Measurements from ENCODE around the gene LRRD1.

Gene LRRD1

DNA sequence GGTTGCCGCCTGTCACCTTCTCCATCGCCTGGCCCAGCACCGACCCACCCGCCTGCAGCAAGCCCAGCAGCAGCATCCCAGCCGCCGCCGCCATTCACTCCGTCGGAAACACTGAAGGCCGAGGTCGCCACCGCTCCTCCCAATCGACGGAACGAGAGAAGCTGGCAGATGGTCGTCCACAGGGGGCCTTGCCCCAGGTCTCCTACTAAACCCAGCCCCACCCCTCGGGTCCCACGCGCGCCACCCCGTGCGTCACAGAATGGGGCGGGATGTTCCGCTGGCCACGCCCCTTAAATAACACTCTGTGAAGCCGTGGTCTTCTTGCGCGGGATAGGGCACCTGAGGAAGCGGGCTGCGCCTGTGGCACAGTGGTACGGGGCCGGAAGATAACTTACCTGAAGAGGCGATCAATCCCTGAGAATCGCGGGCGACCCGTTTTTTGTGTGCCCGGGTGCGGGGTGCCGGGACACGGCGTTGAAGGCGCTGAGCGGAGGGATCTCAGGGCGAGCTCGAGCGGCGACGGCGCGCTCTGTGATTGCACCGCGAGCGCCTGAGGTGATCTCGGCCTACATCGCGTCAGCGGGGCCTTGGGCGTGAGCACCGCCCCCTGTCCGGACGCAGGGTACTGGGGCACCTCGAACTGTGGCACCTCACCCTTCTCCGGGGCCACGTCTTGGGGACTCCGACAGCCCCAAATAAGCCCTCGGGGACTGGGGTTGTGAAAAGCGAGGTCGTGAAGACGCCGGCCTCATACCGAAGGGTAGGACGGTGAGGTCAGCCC is 44.5 kb downstream of the LRRD1 start, which contains the start of gene CYP51A1:
CYP51A1 (minus strand) TSS at position 207 of the 781 bp plus-strand sequence; CDS start at position 94, 113 bp downstream.
- peak; percentile 85 for DNase-seq (ENCODE audit: extremely low spot score)

DNA sequence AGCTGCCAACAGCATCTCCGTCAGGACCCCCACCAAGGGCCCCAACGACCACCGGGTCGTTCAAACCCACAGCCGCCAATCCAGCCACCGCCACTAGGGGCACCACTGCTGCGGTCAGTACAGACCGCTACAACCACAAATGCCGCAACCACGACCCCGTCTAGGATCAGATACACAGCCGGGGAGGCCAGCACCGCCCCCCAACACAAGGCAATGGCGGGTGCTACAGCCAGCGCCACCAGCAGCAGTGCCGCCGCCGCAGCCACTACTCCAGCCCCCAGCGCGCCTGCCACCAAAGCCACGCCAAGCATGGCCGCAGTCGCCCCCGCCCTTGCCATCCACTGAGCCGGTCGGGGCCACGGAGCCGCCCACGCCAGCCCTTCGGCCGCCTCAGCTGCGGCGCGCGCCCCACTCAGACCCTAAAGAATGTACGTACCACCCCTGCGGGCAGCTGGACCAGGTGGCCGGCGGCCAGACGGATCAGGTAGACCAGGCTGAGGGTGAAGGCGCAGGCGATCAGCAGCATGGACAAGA is 45.1 kb downstream of the LRRD1 start:
- ChIA-PET POLR2A (interaction anchor here (0.7 to 2.4 kb wide), 8 partner anchors 9 to 314 kb away, joined by 3 to 13 read pairs (median 4); partner anchors contain the start of genes AKAP9, ANKIB1, GATAD1 and KRIT1), CTCF (interaction anchor here (0.7 kb wide), 2 partner anchors 8 to 9 kb away, joined by 3 read pairs; no protein-coding TSS in a partner anchor)
- peak; percentile 70 for DNase-seq (ENCODE audit: extremely low spot score)
- TF ChIP-seq TARDBP (IDR thresholded peaks at IDR 0.05) (peak; percentile 50), ELF4 (IDR thresholded peaks at IDR 0.05) (no peak), ARNT (IDR thresholded peaks at IDR 0.05) (no peak)

More for the DNA sequence above, 44.5 kb downstream of the LRRD1 start, which contains the start of gene CYP51A1:
- CTCF ChIA-PET = interaction anchor here (0.6 to 0.7 kb wide), 3 partner anchors 9 to 313 kb away, joined by 3 read pairs; partner anchors contain the start of gene GATAD1
- POLR2A ChIA-PET = interaction anchor here (0.7 to 2.4 kb wide), 16 partner anchors 10 to 394 kb away, joined by 3 to 13 read pairs (median 4); partner anchors contain the start of genes AKAP9, ANKIB1, GATAD1 and KRIT1
- no peak for TF ChIP-seq SUZ12 (IDR thresholded peaks at IDR 0.05)
- TF ChIP-seq FOXA1 (IDR thresholded peaks at IDR 0.05) = no peak
- TF ChIP-seq SP1 (IDR thresholded peaks at IDR 0.05) = peak; percentile 97
- no peak for TF ChIP-seq ARNT (IDR thresholded peaks at IDR 0.05)
- TF ChIP-seq FOXM1 (IDR thresholded peaks at IDR 0.05; ENCODE audit: borderline replicate concordance) = no peak
- no peak for TF ChIP-seq FOXK2 (IDR thresholded peaks at IDR 0.05)
- no peak for TF ChIP-seq ZNF384 (IDR thresholded peaks at IDR 0.05)
- TF ChIP-seq HDGF (IDR thresholded peaks at IDR 0.05; ENCODE audit: borderline replicate concordance) = no peak
- no peak for TF ChIP-seq LEF1 (IDR thresholded peaks at IDR 0.05; ENCODE audit: borderline replicate concordance)
- TF ChIP-seq TARDBP (IDR thresholded peaks at IDR 0.05) = peak; percentile 46; the same call in 1 of the 2 replicates
- TF ChIP-seq L3MBTL2 (conservative IDR thresholded peaks at IDR 0.05) = peak; percentile 92
- no peak for TF ChIP-seq BHLHE40 (IDR thresholded peaks at IDR 0.05; ENCODE audit: borderline replicate concordance)
- TF ChIP-seq ELF4 (IDR thresholded peaks at IDR 0.05) = peak; percentile 51; the same call in 1 of the 2 replicates
- peak; percentile 34; the same call in 1 of the 2 replicates for TF ChIP-seq CTBP1 (IDR thresholded peaks at IDR 0.05; ENCODE audit: borderline replicate concordance)
- no peak for TF ChIP-seq NFRKB (IDR thresholded peaks at IDR 0.05)
- TF ChIP-seq, protein P1, sequence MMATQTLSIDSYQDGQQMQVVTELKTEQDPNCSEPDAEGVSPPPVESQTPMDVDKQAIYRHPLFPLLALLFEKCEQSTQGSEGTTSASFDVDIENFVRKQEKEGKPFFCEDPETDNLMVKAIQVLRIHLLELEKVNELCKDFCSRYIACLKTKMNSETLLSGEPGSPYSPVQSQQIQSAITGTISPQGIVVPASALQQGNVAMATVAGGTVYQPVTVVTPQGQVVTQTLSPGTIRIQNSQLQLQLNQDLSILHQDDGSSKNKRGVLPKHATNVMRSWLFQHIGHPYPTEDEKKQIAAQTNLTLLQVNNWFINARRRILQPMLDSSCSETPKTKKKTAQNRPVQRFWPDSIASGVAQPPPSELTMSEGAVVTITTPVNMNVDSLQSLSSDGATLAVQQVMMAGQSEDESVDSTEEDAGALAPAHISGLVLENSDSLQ (IDR thresholded peaks at IDR 0.05) = no peak

DNA sequence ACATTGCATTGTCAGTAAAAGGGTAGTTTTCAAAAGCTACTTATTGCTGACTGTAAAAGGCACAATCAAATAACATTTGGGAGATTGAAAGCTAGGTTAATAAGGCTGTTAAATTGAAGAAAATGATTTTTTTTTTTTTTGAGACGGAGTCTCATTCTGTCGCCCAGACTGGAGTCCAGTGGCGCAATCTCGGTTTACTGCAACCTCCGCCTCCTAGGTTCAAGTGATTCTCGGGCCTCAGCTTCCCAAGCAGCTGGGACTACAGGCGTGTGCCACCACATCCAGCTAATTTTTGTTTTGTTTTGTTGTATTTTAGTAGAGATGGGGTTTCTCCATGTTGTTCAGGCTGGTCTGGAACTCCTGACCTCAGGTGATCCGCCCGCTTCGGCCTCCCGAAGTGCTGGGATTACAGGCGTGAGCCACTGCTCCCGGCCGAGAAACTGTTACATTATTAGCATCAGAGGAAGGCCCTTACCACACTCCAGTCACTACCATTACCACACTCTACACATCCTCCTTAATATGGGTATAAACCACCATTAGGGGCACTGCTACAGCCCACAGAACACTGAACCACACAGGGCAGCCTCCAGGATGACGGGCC is 45.7 kb downstream of the LRRD1 start:
- TF ChIP-seq FOXM1 (IDR thresholded peaks at IDR 0.05; ENCODE audit: borderline replicate concordance) (no peak), ZNF384 (IDR thresholded peaks at IDR 0.05) (peak; percentile 52; the same call in 1 of the 2 replicates)
- POLR2A ChIA-PET = interaction anchor here (0.6 to 2.4 kb wide), 8 partner anchors 8 to 314 kb away, joined by 3 to 13 read pairs (median 3); partner anchors contain the start of genes AKAP9, ANKIB1, GATAD1 and KRIT1
- CTCF ChIA-PET = interaction anchor here (0.6 to 0.9 kb wide), 7 partner anchors 8 to 509 kb away, joined by 3 to 5 read pairs (median 3); partner anchors contain the start of gene MTERF1
- no peak for DNase-seq (ENCODE audit: extremely low spot score)

DNA sequence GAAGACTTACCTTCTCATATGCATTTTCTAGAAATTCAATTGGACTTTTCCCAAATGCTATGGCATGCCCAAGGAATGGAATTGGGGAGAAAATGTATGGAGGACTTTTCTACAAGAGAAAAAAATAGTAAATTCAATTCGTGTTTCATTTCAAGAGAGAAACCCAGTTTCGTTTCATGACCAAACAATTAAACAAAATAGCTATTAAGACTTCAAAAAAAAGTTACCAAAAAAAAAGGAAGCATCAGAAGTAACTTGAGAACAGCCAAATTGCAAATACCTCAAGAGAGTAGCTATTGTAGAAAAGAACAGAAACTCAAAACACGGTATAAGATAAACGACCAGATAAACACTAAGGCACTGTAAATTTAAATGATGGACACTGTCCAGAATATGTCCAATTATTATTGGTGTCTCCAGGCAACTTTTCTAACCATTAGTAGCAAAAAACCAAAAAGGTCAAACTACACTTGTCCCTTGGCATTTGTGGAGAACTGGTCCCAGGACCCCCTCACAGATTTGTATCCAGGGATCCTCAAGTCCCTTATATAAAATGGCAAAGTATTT is 47.1 kb downstream of the LRRD1 start:
- CTCF ChIA-PET = interaction anchor here (0.5 to 1.1 kb wide), 2 partner anchors 47 to 349 kb away, joined by 3 read pairs; partner anchors contain the start of gene LRRD1
- POLR2A ChIA-PET = no interaction called here
- DNase-seq (ENCODE audit: extremely low spot score) = no peak
- TF ChIP-seq, protein P1 (IDR thresholded peaks at IDR 0.05) = peak; percentile 67
- TF ChIP-seq FOXM1 (IDR thresholded peaks at IDR 0.05; ENCODE audit: borderline replicate concordance) = no peak

DNA sequence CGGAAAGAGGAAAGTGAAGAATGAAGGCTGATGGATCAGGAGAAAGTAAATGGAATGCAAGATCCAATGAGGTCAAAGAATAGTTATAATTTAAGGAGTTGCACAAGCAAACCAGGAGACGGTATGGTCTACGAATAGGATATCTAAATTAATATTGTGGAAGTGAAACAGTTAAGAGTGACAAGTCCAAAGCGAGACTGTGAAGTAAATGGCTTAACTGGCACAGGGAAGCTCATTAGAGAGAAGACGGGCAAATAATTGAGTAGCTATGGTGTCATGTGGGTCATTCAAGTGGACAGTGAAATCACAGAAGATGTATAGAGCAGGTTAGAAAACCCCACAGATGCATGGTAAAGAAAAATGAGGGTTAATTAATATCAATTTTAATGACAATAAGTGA is 47.8 kb downstream of the LRRD1 start:
- ChIA-PET CTCF (interaction anchor here (1.1 kb wide), 1 partner anchor 48 kb away, joined by 3 read pairs; the partner anchor contains the start of gene LRRD1), POLR2A (no interaction called here)
- TF ChIP-seq L3MBTL2 (conservative IDR thresholded peaks at IDR 0.05) (no peak), ZNF384 (IDR thresholded peaks at IDR 0.05) (no peak), FOXA1 (IDR thresholded peaks at IDR 0.05) (no peak), SUZ12 (IDR thresholded peaks at IDR 0.05) (no peak), ARNT (IDR thresholded peaks at IDR 0.05) (no peak)
- TF ChIP-seq, protein P1 (IDR thresholded peaks at IDR 0.05) = no peak
- no peak for DNase-seq (ENCODE audit: extremely low spot score)

DNA sequence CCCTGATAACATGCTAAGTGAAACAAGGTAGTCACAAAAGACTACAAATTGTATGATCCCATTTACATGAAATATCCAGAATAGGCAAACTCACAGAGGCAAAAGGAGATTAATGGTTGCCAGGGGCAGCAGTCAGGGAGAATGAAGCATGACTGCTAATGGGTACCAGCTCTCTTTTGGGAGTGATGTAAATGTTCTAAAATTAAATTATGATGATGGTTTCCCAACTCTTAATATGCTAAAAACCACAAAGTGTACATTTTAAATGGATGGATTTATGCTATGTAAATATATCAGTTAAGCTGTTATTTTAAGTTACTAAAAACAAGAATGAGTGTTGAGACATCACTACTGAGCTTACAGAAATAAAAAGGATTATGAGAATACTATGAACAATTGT is 57.3 kb downstream of the LRRD1 start:
- CTCF ChIA-PET = no interaction called here
- no peak for TF ChIP-seq FOXM1 (IDR thresholded peaks at IDR 0.05; ENCODE audit: borderline replicate concordance)
- no peak for DNase-seq (ENCODE audit: extremely low spot score)
- POLR2A ChIA-PET = no interaction called here

Data from HEK293T (cell line).